Measurements from ENCODE around the gene ITPR1.
A peak's percentile ranks its signal among the peaks of the same experiment; 100 is the strongest.

ITPR1 gene

GRCh38 chr3:4823385-4823784, 330.2 kb downstream of the ITPR1 start:
- DNase-seq = no peak

- DNase-seq = no peak
Measured at GRCh38 chr3:4823986-4824925, 331.1 kb downstream of the ITPR1 start.

DNA sequence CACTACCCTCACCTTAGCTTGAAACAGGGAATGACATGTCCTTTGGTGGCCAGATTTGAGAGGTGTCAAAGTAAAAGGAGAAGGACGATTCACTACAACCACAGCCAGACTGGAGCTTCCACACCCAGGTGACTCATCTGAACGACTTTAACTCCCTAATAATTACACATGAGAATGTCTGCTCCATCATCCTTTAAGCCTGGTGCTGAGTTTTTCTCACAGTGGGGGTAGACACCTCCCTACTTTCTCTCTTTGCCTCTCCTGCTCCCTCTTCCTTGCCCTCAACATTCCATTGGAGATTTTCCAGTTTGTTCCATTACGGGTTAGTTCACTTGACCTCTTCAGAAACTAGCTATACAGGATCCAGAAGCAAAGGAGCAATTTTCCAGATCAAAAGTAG, 331.8 kb downstream of the ITPR1 start:
- no peak for DNase-seq

- DNase-seq = no peak
Measured at GRCh38 chr3:4825436-4826236, 332.5 kb downstream of the ITPR1 start.

DNA sequence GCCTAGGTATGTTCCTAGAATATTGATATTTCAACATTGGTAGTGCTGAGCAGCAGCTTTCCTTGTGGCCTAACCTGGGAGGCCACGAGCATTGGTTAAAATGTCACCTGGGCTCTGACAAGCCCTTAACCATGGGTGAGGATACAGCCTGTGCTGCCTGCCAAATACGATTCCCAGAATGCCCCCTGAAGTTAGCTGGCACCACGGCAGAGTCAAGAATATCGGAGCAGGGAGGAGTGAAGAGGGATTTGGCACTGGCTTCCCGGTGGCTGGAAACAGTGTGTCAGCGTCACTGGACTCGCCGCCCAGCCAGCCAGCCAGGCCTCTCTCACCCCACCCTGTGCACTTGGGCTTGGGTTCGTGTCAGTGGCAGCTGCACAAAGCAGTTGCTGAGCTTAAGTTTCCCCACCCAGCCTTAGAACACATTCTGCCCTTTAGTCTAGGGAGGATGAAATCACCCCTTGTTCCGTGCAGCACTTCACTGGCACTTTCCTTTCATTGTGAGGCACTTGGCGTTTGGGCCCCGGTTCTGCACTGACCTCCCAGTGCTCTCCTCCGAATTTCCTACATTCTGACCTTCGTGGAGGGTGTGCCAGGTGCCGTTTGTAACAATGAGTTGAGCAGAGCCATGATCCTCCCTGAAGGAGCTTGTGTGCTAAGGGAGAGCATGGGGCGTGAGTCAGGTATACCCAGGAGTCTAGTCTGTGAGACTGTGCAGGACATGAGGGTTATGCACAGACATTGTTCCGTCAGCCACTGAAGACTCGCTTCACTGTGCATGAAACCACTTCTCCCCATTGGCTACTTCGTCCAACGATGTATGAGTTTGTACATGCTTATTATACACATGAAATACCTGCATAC, 333.3 kb downstream of the ITPR1 start:
- DNase-seq = peak in 35 of 56 donors; percentile 8 to 67 (median 35)

- DNase-seq = no peak
Measured at GRCh38 chr3:4827767-4828166, 334.6 kb downstream of the ITPR1 start.

DNA sequence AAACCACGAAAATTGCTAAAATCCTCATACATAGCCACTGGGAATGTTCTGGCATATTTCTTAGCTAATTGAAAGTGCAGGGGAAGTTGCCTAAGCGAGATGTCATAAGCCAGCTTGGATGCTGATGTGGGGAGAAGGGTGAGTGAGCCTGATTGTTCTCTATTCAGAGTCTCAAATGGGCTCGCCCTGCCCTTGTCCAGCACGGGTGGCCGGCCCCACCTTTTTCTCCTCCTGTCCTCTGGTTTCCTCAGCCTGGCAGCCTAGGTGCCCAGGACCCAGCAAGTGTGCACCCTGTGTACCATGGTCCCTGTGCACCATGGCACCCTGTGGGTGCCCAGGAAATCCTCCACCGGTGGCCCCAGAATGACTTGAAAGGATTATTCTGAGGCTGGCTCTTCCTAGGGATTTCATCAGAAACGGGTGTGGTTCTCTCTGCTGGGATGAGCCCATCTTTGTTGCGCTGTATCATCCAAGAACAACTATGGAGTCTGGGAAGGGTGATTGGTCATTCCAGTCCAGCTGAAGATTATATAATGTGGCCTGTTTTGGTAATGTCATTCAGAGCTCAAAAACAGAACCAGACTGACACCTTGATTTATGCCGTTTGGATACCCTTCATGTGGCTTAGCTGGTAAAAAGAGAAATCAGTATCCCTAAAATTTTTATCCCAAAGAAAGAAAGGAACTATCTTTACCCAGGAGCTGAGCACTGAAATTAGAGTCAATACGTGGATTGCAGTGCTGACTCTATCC, 335.3 kb downstream of the ITPR1 start:
- no peak for DNase-seq

- no peak for DNase-seq
Measured at GRCh38 chr3:4829031-4829394, 335.9 kb downstream of the ITPR1 start.

DNA sequence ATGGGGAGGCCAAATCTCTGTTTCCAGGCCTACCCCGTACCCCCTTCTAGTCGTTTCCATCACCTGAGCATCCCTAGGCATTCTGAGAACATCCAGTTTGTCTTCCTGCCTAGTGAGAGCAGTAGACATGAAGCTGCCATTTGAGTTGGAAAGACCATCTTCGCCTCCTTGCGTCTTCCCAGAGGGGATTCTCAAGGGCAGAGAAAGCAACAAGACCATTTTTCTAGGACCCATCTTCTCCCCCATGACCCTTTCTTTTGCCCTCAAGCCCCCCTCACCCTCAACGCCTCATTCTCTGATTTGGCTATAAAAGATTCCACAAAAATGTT, 337.4 kb downstream of the ITPR1 start:
- DNase-seq = no peak

DNA sequence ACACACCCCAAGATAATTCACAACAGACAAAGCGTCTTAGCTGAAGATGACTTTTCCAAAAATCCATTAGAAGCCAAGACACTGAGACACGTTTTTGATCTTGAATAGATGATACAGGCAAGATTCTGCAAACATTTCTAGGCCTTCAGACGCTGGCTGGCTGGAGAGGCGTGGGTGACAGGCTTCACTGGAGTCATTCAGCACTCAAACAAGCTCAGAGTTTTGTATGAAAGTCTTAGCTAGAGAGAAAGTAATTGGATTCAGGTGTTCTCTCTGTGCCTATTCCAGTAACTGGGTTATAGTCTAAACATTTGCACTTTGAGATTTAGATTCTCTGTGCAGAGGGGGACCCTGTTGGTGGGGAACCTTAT, 338.4 kb downstream of the ITPR1 start:
- no peak for DNase-seq

GRCh38 chr3:4833471-4833870, 340.3 kb downstream of the ITPR1 start:
- DNase-seq = no peak

- DNase-seq = no peak
Measured at GRCh38 chr3:4834403-4834866, 341.3 kb downstream of the ITPR1 start.

DNA sequence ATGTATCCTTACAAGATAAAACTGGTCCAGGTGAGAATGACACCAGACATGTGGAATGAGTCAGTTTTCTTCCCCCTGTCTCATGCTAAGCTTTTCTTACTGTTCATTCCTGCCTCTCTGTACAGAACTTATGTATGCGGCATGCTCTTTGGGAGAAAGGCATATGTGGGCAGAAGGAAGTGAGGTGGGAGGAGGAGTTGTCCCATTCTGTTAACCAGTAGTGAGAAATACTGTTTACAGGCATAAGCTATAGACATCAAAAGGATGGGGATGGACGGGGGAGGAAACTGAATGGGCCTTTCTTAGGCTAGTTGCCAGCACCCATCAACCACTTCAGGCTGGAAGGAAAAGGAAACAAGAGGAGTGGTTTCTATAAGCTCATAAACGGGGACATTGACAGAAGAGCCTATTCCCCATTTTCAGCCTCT, 342.5 kb downstream of the ITPR1 start:
- DNase-seq = peak in 4 of 56 donors; percentile 25 to 62 (median 46)

DNA sequence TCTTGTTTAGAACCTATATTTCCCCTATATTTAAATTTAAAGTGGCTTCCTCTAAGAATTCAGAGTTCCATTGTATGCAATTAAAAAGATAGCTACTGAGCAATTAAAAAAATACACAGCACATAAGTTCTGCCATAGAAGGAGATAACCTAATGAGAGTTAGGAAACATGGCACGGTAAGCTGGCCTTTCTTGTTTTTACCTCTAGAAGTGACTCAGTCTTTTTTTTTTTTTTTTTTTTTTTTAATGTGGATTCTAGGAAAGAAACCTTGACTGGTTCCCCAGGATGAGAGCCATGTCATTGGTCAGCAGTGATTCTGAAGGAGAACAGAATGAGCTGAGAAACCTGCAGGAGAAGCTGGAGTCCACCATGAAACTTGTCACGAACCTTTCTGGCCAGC, 343.4 kb downstream of the ITPR1 start:
- DNase-seq = no peak

- DNase-seq = no peak
Measured at GRCh38 chr3:4837374-4837930, 344.3 kb downstream of the ITPR1 start.

GRCh38 chr3:4838621-4839022, 345.5 kb downstream of the ITPR1 start:
- no peak for DNase-seq

GRCh38 chr3:4839278-4839677, 346.1 kb downstream of the ITPR1 start:
- no peak for DNase-seq

- no peak for DNase-seq
Measured at GRCh38 chr3:4841225-4841624, 348.1 kb downstream of the ITPR1 start.

DNA sequence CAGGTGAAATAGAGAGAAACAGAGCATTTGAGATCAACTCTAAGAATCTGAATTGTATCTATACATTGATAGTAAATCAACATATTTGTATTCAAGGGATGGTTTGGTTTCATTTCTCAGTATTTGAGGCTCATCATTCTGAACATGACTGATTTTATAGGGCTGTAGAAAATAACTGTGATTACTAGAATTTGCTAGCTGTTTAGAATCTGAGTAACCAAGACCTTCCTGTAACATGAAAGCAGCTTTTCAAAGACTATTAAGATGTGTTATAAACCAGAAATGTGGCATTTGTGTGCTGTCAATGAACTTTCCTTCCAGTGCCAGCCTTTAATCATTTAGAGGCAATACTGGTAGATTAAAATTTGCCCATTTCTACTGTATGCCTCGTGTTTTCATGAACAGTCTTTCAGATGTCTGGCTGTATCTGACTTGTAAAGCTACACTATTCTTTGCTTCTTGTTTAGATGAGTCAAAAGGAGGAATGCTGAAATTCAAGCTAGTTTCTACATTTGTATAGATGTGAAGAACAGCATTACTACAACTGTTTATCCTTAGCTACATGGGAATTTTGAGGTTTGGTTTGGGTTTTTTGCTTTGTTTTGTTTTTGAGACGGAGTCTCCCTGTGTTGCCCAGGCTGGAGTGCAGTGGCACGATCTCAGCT, 348.8 kb downstream of the ITPR1 start:
- no peak for DNase-seq

GRCh38 chr3:4843619-4844018, 350.5 kb downstream of the ITPR1 start:
- no peak for DNase-seq
